Neural cell (in vitro differentiated cells): ENCODE results near the gene PRCC. TPM values are rescaled to one million over a fixed set of nuclear protein-coding genes. Genes with fewer than 3 reads are reported as not detected.
"Not testable (repeated sequence)": the region's sequence is repeated elsewhere in the genome, so short reads cannot be mapped to it uniquely, and the experiment has no call there.

Source experiments
- H2AFZ ChIP-seq: fragments of 200-600, 300-800 bp; sonication (generic), shearing (Covaris generic); 2 replicates; pipeline ENCODE4 v1.6.0; 2014; ENCODE audit warnings: low read depth, mild to moderate bottlenecking, antibody characterized with exemption, low read length, moderate library complexity
- H3F3A ChIP-seq: fragments of 200-600 bp; shearing (Covaris generic); 2 replicates; pipeline ENCODE4 v1.6.1; 2016; ENCODE audit warnings: mild to moderate bottlenecking, moderate library complexity, mixed read lengths, antibody characterized with exemption, low read length; ENCODE audit not compliant: insufficient read depth, poor library complexity, severe bottlenecking
- H3K27ac ChIP-seq: fragments of 200-600, 300-800 bp; sonication (generic), shearing (Covaris generic); 2 replicates; pipeline ENCODE4 v1.5.1; 2014; ENCODE audit warnings: mild to moderate bottlenecking, low read length, moderate library complexity
- H3K27me3 ChIP-seq: fragments of 300-800, 200-600 bp; sonication (generic), shearing (Covaris generic); 2 replicates; pipeline ENCODE4 v1.6.0; 2014; ENCODE audit warnings: mild to moderate bottlenecking, low read depth, low read length, moderate library complexity; ENCODE audit not compliant: insufficient read depth
- H3K36me3 ChIP-seq: fragments of 300-800, 200-600 bp; sonication (generic), shearing (Covaris generic); 2 replicates; pipeline ENCODE4 v1.5.1; 2014; ENCODE audit warnings: mild to moderate bottlenecking, antibody characterized with exemption, low read length, moderate library complexity; ENCODE audit not compliant: insufficient read depth
- H3K4me2 ChIP-seq: fragments of 300-800, 200-600 bp; sonication (generic), shearing (Covaris generic); 2 replicates; pipeline ENCODE4 v1.6.0; 2014; ENCODE audit warnings: mild to moderate bottlenecking, low read length
- H3K4me3 ChIP-seq: fragments of 300-800, 200-600 bp; sonication (generic), shearing (Covaris generic); 2 replicates; pipeline ENCODE4 v1.5.1; 2014; ENCODE audit warnings: mild to moderate bottlenecking, low read length, moderate library complexity
- H3K79me2 ChIP-seq: fragments of 200-600 bp; shearing (Covaris generic); replicated peaks from 2 replicates; pipeline ENCODE4 v1.6.0; 2014; ENCODE audit warnings: mild to moderate bottlenecking, low read length, moderate library complexity; ENCODE audit not compliant: insufficient read depth
- H3K9ac ChIP-seq: fragments of 300-800, 200-600 bp; sonication (generic), shearing (Covaris generic); 2 replicates; pipeline ENCODE4 v1.6.1; 2016; ENCODE audit warnings: mild to moderate bottlenecking, low read length, mixed read lengths
- H3K9me2 ChIP-seq: fragments of 200-600 bp; shearing (Covaris generic); 2 replicates; pipeline ENCODE4 v1.6.1; 2016; ENCODE audit warnings: mild to moderate bottlenecking, low read length, mixed read lengths; ENCODE audit not compliant: insufficient read depth
- H3K9me3 ChIP-seq: fragments of 200-600, 300-800 bp; sonication (generic), shearing (Covaris generic); 2 replicates; pipeline ENCODE4 v1.6.1; 2016; ENCODE audit warnings: mild to moderate bottlenecking, mixed run types, low read length, moderate library complexity, mixed read lengths
- H4K20me1 ChIP-seq: fragments of 200-600 bp; shearing (Covaris generic); 2 replicates; pipeline ENCODE4 v1.6.1; 2016; ENCODE audit warnings: mild to moderate bottlenecking, mixed run types; ENCODE audit not compliant: insufficient read depth
- CTCF ChIP-seq: fragments of 450-650 bp; IDR thresholded peaks from 2 replicates; pipeline ENCODE4 v1.5.1; 2014; ENCODE audit warnings: antibody characterized with exemption, mild to moderate bottlenecking, moderate library complexity; ENCODE audit not compliant: poor library complexity, severe bottlenecking
- EP300 ChIP-seq: fragments of 450-650 bp; conservative IDR thresholded peaks from 2 replicates; pipeline ENCODE4 v1.6.1; 2014; ENCODE audit warnings: antibody characterized with exemption, mild to moderate bottlenecking, moderate library complexity; ENCODE audit not compliant: poor library complexity, severe bottlenecking
- EZH2 ChIP-seq: fragments of 200-600, 300-800 bp; shearing (Covaris generic), sonication (generic); IDR thresholded peaks from 2 replicates; pipeline ENCODE4 v1.6.1; 2014; ENCODE audit warnings: antibody characterized with exemption, low read length, borderline replicate concordance, mild to moderate bottlenecking; ENCODE audit not compliant: insufficient read depth, poor library complexity, severe bottlenecking
- MXI1 ChIP-seq: fragments of 450-650 bp; conservative IDR thresholded peaks from 2 replicates; pipeline ENCODE4 v1.6.1; 2014; ENCODE audit warnings: antibody characterized with exemption, mild to moderate bottlenecking; ENCODE audit not compliant: poor library complexity, severe bottlenecking
- POLR2AphosphoS5 ChIP-seq: IDR thresholded peaks from 2 replicates; pipeline ENCODE4 v1.6.1; 2012
- RAD21 ChIP-seq: fragments of 450-650 bp; conservative IDR thresholded peaks from 2 replicates; pipeline ENCODE4 v1.6.1; 2014; ENCODE audit warnings: antibody characterized with exemption, mild to moderate bottlenecking, moderate library complexity
- REST ChIP-seq: IDR thresholded peaks from 2 replicates; pipeline ENCODE4 v1.6.1; 2012; ENCODE audit warnings: borderline replicate concordance
- SMC3 ChIP-seq: fragments of 450-650 bp; conservative IDR thresholded peaks from 2 replicates; pipeline ENCODE4 v1.6.1; 2014; ENCODE audit warnings: antibody characterized with exemption, mild to moderate bottlenecking, moderate library complexity; ENCODE audit not compliant: poor library complexity
- TAF1 ChIP-seq: IDR thresholded peaks from 2 replicates; pipeline ENCODE4 v1.6.1; 2012; ENCODE audit warnings: low read depth
- polyA plus RNA-seq: library from polyadenylated mRNA; depleted of rRNA; stranded (reverse); fragments of >200 nt; gene quantifications from 2 replicates; pipeline ENCODE4 v1.2.3, GENCODE V29; 2014

Gene PRCC
- polyA plus RNA-seq, 1 donor from 2014 or later = 17.5 TPM

GRCh38 chr1:156755527-156755950, 11.8 kb upstream of the PRCC start:
- no peaks in the 10 kb centered on the region for H3K9me2 ChIP-seq
- H3K36me3 ChIP-seq = no peaks in the 10 kb centered on the region
- H3K9me3 ChIP-seq = no peaks in the 10 kb centered on the region
- no peak overlapping the region for H3K4me2 ChIP-seq
- no peak for TF ChIP-seq REST
- no peak for TF ChIP-seq POLR2AphosphoS5
- TF ChIP-seq CTCF = no peak
- no peak for TF ChIP-seq SMC3
- no peak for TF ChIP-seq RAD21
- no peak for TF ChIP-seq EZH2
- no peak for TF ChIP-seq EP300
- TF ChIP-seq MXI1 = no peak
- TF ChIP-seq TAF1 = no peak
- no peak overlapping the region for H2AFZ ChIP-seq
- no peaks in the 10 kb centered on the region for H4K20me1 ChIP-seq
- no peaks in the 10 kb centered on the region for H3K27me3 ChIP-seq
- H3K79me2 ChIP-seq = peaks cover 23% of the 10 kb centered on the region
- H3F3A ChIP-seq = no peaks in the 10 kb centered on the region
- no peak overlapping the region for H3K4me3 ChIP-seq
- H3K27ac ChIP-seq = no peak overlapping the region
- H3K9ac ChIP-seq = no peak overlapping the region

GRCh38 chr1:156756355-156756754, 11.0 kb upstream of the PRCC start:
- no peak for TF ChIP-seq EP300
- TF ChIP-seq POLR2AphosphoS5 = no peak
- TF ChIP-seq EZH2 = no peak
- TF ChIP-seq TAF1 = no peak
- Histone ChIP-seq H3K27ac (no peak overlapping the region), H3K79me2 (peaks cover 17% of the 10 kb centered on the region), H4K20me1 (no peaks in the 10 kb centered on the region), H3K9ac (no peak overlapping the region), H3K9me2 (no peaks in the 10 kb centered on the region), H3F3A (no peaks in the 10 kb centered on the region), H3K36me3 (no peaks in the 10 kb centered on the region), H3K9me3 (no peaks in the 10 kb centered on the region), H3K27me3 (no peaks in the 10 kb centered on the region), H3K4me2 (no peak overlapping the region), H2AFZ (no peak overlapping the region), H3K4me3 (no peak overlapping the region)

- not testable (repeated sequence) for H3K27me3 ChIP-seq, H2AFZ ChIP-seq, H3K9ac ChIP-seq
These were observed 9.6 kb upstream of the PRCC start for GRCh38 chr1:156757572-156758253.

More at GRCh38 chr1:156757572-156758253, 9.6 kb upstream of the PRCC start:
- H4K20me1 ChIP-seq, H3K9me3 ChIP-seq, H3K79me2 ChIP-seq, H3K36me3 ChIP-seq, H3F3A ChIP-seq, H3K9me2 ChIP-seq, H3K27ac ChIP-seq, H3K4me2 ChIP-seq, H3K4me3 ChIP-seq: not testable (repeated sequence)
